T-helper 1 cell treated with Interleukin-12 subunit alpha and Interleukin-12 subunit beta and Interleukin-4 antibody, amounts not matched to agents 30 μg/mL and 1 μg/mL, for 36 hours (primary cell): ENCODE results near the gene ALDH4A1.
"Not testable (repeated sequence)": the region's sequence is repeated elsewhere in the genome, so short reads cannot be mapped to it uniquely, and the experiment has no call there.

Experiments
- H3K27ac Mint-ChIP-seq: one replicate; pipeline ENCODE4 v1.8.0; 2021; ENCODE audit warnings: mild to moderate bottlenecking, mixed read lengths
- H3K27me3 Mint-ChIP-seq: one replicate; pipeline ENCODE4 v1.8.0; 2021; ENCODE audit warnings: low read depth, mixed read lengths
- H3K36me3 Mint-ChIP-seq: one replicate; pipeline ENCODE4 v1.8.0; 2021; ENCODE audit warnings: low read depth, mixed read lengths
- H3K4me1 Mint-ChIP-seq: one replicate; pipeline ENCODE4 v1.8.0; 2021; ENCODE audit warnings: low read depth, mixed read lengths
- H3K4me3 Mint-ChIP-seq: one replicate; pipeline ENCODE4 v1.8.0; 2021; ENCODE audit warnings: mild to moderate bottlenecking, moderate library complexity, mixed read lengths
- H3K9me3 Mint-ChIP-seq: one replicate; pipeline ENCODE4 v1.8.0; 2021; ENCODE audit warnings: mixed read lengths

Gene ALDH4A1

DNA sequence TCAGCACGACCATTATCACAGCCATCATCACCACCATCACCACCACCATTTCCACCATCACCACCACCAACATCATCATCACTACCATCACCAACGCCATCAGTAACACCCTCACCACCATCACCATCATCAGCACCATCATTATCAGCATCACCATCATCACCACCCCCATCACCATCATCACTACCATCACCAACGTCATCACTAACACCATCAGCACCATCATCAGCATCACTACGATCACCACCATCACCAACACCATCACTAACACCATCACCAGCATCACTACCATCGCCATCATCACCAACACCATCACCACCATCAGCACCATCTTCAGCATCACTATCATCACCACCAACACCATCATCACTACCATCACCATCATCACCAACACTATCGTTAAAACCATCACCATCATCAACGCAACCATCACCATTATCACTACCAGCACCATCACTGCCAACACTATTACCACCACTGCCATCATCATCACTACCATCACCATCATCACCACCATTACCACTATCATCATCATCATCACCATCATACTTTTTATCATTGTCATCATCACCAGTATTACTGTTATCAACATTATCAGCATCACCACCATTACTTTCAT is 44.2 kb downstream of the ALDH4A1 start:
- Mint-ChIP-seq H3K4me3 (no peak overlapping the region), H3K27me3 (no peaks in the 10 kb centered on the region), H3K4me1 (no peaks in the 10 kb centered on the region), H3K36me3 (no peaks in the 10 kb centered on the region), H3K9me3 (no peaks in the 10 kb centered on the region), H3K27ac (no peak overlapping the region)

- Mint-ChIP-seq H3K4me1 (no peaks in the 10 kb centered on the region), H3K9me3 (no peaks in the 10 kb centered on the region), H3K27me3 (no peaks in the 10 kb centered on the region), H3K4me3 (no peak overlapping the region), H3K36me3 (no peaks in the 10 kb centered on the region), H3K27ac (no peak overlapping the region)
These were observed 45.9 kb downstream of the ALDH4A1 start for GRCh38 chr1:18856435-18856834.

GRCh38 chr1:18855573-18855972 is 46.8 kb downstream of the ALDH4A1 start:
- Mint-ChIP-seq H3K4me1 (no peaks in the 10 kb centered on the region), H3K4me3 (no peak overlapping the region), H3K27ac (no peak overlapping the region), H3K36me3 (no peaks in the 10 kb centered on the region), H3K9me3 (no peaks in the 10 kb centered on the region), H3K27me3 (no peaks in the 10 kb centered on the region)

GRCh38 chr1:18854331-18855025 is 47.9 kb downstream of the ALDH4A1 start:
- H3K4me1 Mint-ChIP-seq: no peaks in the 10 kb centered on the region
- no peaks in the 10 kb centered on the region for H3K27me3 Mint-ChIP-seq
- no peak overlapping the region for H3K27ac Mint-ChIP-seq
- no peaks in the 10 kb centered on the region for H3K36me3 Mint-ChIP-seq
- no peak overlapping the region for H3K4me3 Mint-ChIP-seq
- no peaks in the 10 kb centered on the region for H3K9me3 Mint-ChIP-seq

DNA sequence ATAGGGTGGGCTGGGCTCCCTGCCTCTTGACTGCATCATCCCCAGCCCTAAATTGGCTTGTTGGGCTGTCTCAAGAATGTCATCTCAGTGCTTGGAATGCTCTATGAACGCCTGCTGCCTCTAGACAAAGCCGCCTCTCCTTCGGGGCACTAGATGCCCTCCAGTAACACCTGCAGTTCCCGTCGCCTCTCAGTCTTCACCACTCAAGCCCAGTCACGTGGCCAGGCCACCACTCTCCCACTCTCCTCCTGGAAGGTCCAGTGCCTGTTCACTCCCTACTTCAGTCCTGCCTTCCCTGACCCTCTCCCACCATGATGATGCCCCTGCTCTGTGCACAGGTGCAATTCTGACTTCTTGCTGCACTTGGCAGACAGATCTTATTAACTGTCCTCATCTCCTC is 49.9 kb downstream of the ALDH4A1 start:
- no peaks in the 10 kb centered on the region for H3K27me3 Mint-ChIP-seq
- H3K9me3 Mint-ChIP-seq: no peaks in the 10 kb centered on the region
- H3K4me3 Mint-ChIP-seq: no peak overlapping the region
- H3K4me1 Mint-ChIP-seq: no peaks in the 10 kb centered on the region
- H3K27ac Mint-ChIP-seq: no peak overlapping the region
- H3K36me3 Mint-ChIP-seq: no peaks in the 10 kb centered on the region

DNA sequence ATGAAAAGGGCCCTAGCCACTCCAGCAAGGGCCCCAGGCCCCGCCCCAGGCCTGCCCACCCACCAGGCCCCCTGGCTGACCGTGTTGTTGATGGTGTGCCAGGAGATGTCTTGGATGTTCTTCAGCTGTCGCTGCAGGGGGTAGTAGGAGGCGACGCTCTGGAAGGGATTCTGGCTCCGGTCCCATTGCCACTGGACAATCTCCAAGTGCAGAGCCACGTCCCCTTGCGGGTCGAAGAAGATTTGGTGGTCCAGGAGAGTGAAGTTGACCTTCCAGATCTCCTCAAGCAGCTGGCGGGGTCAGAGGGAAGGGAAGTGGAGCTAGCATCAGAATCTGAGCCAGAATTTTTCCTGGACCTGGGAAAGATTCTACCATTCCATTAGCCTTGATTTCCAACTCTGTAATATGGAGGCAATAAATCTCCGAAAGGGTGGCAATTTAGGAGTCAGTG is 53.1 kb downstream of the ALDH4A1 start:
- Mint-ChIP-seq H3K27me3 (peaks cover 6% of the 10 kb centered on the region), H3K4me1 (no peaks in the 10 kb centered on the region), H3K9me3 (no peaks in the 10 kb centered on the region), H3K36me3 (no peaks in the 10 kb centered on the region), H3K27ac (no peak overlapping the region), H3K4me3 (no peak overlapping the region)

DNA sequence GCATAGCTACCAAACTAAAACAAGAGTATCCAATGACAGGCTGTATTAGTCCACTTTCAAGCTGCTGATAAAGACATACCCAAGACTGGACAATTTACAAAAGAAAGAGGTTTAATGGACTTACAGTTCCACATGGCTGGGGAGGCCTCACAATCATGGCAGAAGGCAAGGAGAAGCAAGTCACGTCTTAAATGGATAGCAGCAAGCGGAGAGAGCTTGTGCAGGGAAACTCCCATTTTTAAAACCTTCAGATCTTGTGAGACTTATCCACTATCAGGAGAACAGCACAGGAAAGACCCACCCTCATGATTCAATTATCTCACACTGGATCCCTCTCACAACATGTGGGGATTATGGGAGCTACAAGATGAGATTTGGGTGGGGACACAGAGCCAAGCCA is 54.6 kb downstream of the ALDH4A1 start:
- H3K27ac Mint-ChIP-seq, H3K9me3 Mint-ChIP-seq, H3K36me3 Mint-ChIP-seq, H3K4me1 Mint-ChIP-seq, H3K4me3 Mint-ChIP-seq: not testable (repeated sequence)
- peaks cover 15% of the 10 kb centered on the region for H3K27me3 Mint-ChIP-seq

DNA sequence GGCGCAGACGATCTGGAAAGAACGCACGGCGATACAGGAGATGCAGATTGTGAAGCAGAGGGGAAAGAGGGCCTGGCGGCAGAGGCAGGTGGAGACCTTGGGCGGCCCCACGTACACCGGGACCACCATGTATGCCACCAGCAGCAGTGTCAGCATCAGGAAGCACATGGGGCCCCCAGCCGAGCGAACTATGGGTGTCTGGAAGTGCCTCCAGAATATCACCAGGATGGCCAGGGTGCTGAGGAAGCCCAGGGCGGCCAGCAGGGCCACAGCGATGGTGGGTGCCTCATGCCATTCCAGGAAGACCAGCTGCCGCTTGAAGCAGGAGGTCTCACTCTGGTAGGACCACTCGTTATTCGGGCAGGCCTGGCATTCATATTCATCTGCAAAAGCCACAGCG is 62.2 kb downstream of the ALDH4A1 start:
- no peaks in the 10 kb centered on the region for H3K4me1 Mint-ChIP-seq
- no peak overlapping the region for H3K27ac Mint-ChIP-seq
- H3K4me3 Mint-ChIP-seq: no peak overlapping the region
- H3K27me3 Mint-ChIP-seq: peaks cover 10% of the 10 kb centered on the region
- H3K36me3 Mint-ChIP-seq: no peaks in the 10 kb centered on the region
- H3K9me3 Mint-ChIP-seq: no peaks in the 10 kb centered on the region

GRCh38 chr1:18836654-18837053 is 65.7 kb downstream of the ALDH4A1 start:
- H3K27ac Mint-ChIP-seq: no peak overlapping the region

GRCh38 chr1:18832319-18832718 is 70.0 kb downstream of the ALDH4A1 start:
- H3K4me3 Mint-ChIP-seq, H3K36me3 Mint-ChIP-seq, H3K27me3 Mint-ChIP-seq, H3K27ac Mint-ChIP-seq, H3K9me3 Mint-ChIP-seq, H3K4me1 Mint-ChIP-seq: not testable (repeated sequence)

More at GRCh38 chr1:18836654-18837053, 65.7 kb downstream of the ALDH4A1 start:
- no peaks in the 10 kb centered on the region for H3K36me3 Mint-ChIP-seq
- no peaks in the 10 kb centered on the region for H3K9me3 Mint-ChIP-seq
- no peaks in the 10 kb centered on the region for H3K27me3 Mint-ChIP-seq
- H3K4me3 Mint-ChIP-seq: no peak overlapping the region
- H3K4me1 Mint-ChIP-seq: no peaks in the 10 kb centered on the region

DNA sequence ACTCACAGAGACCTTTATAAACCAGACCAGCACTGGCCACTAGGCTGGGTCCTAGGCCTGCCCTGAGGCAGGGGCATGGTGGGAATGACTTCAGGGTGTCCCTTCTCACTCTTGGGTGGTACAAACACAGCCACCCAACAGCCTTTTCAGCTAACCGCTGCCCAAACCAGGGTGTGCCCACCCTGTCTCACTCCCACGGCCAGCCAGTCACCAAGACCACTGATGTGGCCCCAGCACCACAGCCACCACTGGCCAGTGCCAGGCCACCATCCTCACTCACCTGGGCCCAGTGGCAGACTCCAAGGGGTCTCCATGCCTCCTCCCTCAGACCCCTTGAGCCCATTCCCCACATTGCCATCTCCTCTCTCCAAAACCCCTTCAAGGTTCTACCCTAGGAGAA is 70.7 kb downstream of the ALDH4A1 start:
- Mint-ChIP-seq H3K27ac (no peak overlapping the region), H3K4me3 (no peak overlapping the region), H3K9me3 (peaks cover 6% of the 10 kb centered on the region), H3K36me3 (no peaks in the 10 kb centered on the region), H3K27me3 (no peaks in the 10 kb centered on the region), H3K4me1 (no peaks in the 10 kb centered on the region)

DNA sequence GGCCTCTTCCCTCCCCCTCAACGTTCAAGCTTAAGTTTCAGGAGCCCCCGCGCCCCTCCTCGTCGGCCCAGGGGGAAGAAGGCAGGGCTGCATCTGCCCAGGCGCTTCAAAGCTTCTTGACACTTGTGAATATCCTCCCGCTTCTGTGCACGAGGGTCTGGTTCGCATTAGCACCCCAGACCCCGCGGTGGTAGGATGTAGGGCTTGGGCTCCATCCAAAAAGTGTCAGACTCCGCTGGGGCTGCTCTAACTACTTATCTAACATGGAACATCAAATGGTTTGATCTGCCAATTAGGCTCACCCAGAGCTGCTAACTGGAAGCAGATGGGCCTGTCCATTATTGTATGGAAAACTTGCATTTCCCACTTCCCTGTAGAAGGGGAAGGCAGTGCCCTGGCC is 71.8 kb downstream of the ALDH4A1 start:
- Mint-ChIP-seq H3K36me3 (no peaks in the 10 kb centered on the region), H3K4me1 (no peaks in the 10 kb centered on the region), H3K27me3 (no peaks in the 10 kb centered on the region), H3K27ac (no peak overlapping the region), H3K9me3 (peaks cover 6% of the 10 kb centered on the region), H3K4me3 (no peak overlapping the region)

DNA sequence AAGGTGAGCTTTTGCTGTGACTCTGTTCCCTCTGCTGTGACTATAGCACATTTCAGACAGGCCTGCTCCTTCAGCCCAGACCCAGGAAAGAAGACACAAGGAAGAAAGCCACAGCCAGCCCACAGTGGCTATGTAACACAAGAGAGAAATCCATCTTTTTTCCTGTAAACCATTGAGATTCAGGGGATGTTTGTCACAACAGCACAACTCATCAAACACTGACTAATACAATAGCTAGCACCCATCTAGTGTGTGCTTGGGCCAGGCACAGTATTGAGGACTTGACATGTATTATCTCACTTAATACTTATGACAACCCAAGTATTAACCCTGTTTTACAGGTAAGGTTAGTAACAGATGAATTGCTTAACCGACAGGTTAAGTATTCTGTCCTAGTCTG is 72.7 kb downstream of the ALDH4A1 start:
- Mint-ChIP-seq H3K4me1 (no peaks in the 10 kb centered on the region), H3K36me3 (no peaks in the 10 kb centered on the region), H3K27ac (no peak overlapping the region), H3K4me3 (no peak overlapping the region), H3K27me3 (no peaks in the 10 kb centered on the region), H3K9me3 (peaks cover 6% of the 10 kb centered on the region)

- Mint-ChIP-seq H3K27me3 (no peaks in the 10 kb centered on the region), H3K36me3 (no peaks in the 10 kb centered on the region), H3K9me3 (peaks cover 6% of the 10 kb centered on the region), H3K4me1 (no peaks in the 10 kb centered on the region), H3K4me3 (no peak overlapping the region), H3K27ac (no peak overlapping the region)
These were observed 74.1 kb downstream of the ALDH4A1 start for GRCh38 chr1:18828224-18828623.

GRCh38 chr1:18823438-18823837 is 78.9 kb downstream of the ALDH4A1 start:
- Mint-ChIP-seq H3K27me3 (peaks cover 26% of the 10 kb centered on the region), H3K4me1 (no peaks in the 10 kb centered on the region), H3K36me3 (no peaks in the 10 kb centered on the region), H3K4me3 (no peak overlapping the region), H3K9me3 (peaks cover 6% of the 10 kb centered on the region), H3K27ac (no peak overlapping the region)
